HG02759 (cell line): ENCODE measurements around the gene SEZ6L.

Experiments used
- ATAC-seq: cut with Tn5 transposase; IDR thresholded peaks from one replicate; pipeline ENCODE4 v1.9.1; 2021; ENCODE audit warnings: mild to moderate bottlenecking, moderate library complexity; ENCODE audit not compliant: unreplicated experiment

SEZ6L gene

GRCh38 chr22:26327306-26327705 is 158.0 kb downstream of the SEZ6L start:
- no peak for ATAC-seq

GRCh38 chr22:26328221-26328620 is 159.0 kb downstream of the SEZ6L start:
- ATAC-seq = no peak

- no peak for ATAC-seq
Measured at GRCh38 chr22:26330971-26331625, 161.8 kb downstream of the SEZ6L start.

- ATAC-seq = no peak
Measured at GRCh38 chr22:26333088-26333800, 164.0 kb downstream of the SEZ6L start.

GRCh38 chr22:26334232-26334631 is 165.0 kb downstream of the SEZ6L start:
- no peak for ATAC-seq

- ATAC-seq = no peak
Measured at GRCh38 chr22:26336773-26337172, 167.5 kb downstream of the SEZ6L start.

- no peak for ATAC-seq
Measured at GRCh38 chr22:26339755-26340154, 170.5 kb downstream of the SEZ6L start.

- ATAC-seq = no peak
Measured at GRCh38 chr22:26342745-26343410, 173.6 kb downstream of the SEZ6L start.

- ATAC-seq = no peak
Measured at GRCh38 chr22:26345496-26345895, 176.2 kb downstream of the SEZ6L start.

GRCh38 chr22:26348810-26349526 is 179.7 kb downstream of the SEZ6L start:
- ATAC-seq = no peak

- no peak for ATAC-seq
Measured at GRCh38 chr22:26354707-26355106, 185.4 kb downstream of the SEZ6L start.

- ATAC-seq = no peak
Measured at GRCh38 chr22:26357281-26357680, 188.0 kb downstream of the SEZ6L start.

GRCh38 chr22:26357813-26358212 is 188.6 kb downstream of the SEZ6L start:
- ATAC-seq = no peak

GRCh38 chr22:26359156-26359555 is 189.9 kb downstream of the SEZ6L start:
- ATAC-seq = no peak

- ATAC-seq = peak; percentile 42
Measured at GRCh38 chr22:26360169-26360885, 191.1 kb downstream of the SEZ6L start.

- ATAC-seq = no peak
Measured at GRCh38 chr22:26362471-26362870, 193.2 kb downstream of the SEZ6L start.

GRCh38 chr22:26364066-26365015 is 195.1 kb downstream of the SEZ6L start:
- peak; percentile 59 for ATAC-seq

- ATAC-seq = no peak
Measured at GRCh38 chr22:26367402-26368245, 198.4 kb downstream of the SEZ6L start.

- no peak for ATAC-seq
Measured at GRCh38 chr22:26372890-26373289, 203.6 kb downstream of the SEZ6L start.
